Measurements from ENCODE around the gene AGTRAP. TPM values are rescaled to one million over a fixed set of nuclear protein-coding genes. Genes with fewer than 3 reads are reported as not detected.

Gene AGTRAP
- total RNA-seq, 3 donors from 2014 or later: 61.9 to 74.7 (median 66.4) TPM

GRCh38 chr1:11788549-11789053 is 52.7 kb downstream of the AGTRAP start:
- no peak overlapping the region for H3K4me3 ChIP-seq
- H3K27me3 ChIP-seq: no peaks in the 10 kb centered on the region
- H3K27ac ChIP-seq: peak overlapping the region; percentile 88 to 97
- intact Hi-C loops (cut with DNase I; ENCODE audit: low total_unique reads): no loop called here
- no peak for DNase-seq (ENCODE audit: low spot score in 2 of 2)
- H3K9me3 ChIP-seq: no peaks in the 10 kb centered on the region
- H3K4me1 ChIP-seq: peaks cover 0 to 18% of the 10 kb centered on the region in 2 donors
- no peaks in the 10 kb centered on the region for H3K36me3 ChIP-seq
- TF ChIP-seq POLR2AphosphoS5 (IDR thresholded peaks at IDR 0.05) (no peak), POLR2A (IDR thresholded peaks at IDR 0.05) (no peak), CTCF (IDR thresholded peaks at IDR 0.05) (no peak)

GRCh38 chr1:11789126-11790067 is 53.5 kb downstream of the AGTRAP start:
- peak overlapping the region; percentile 88 to 97 for H3K27ac ChIP-seq
- no peaks in the 10 kb centered on the region for H3K9me3 ChIP-seq
- peaks cover 0 to 18% of the 10 kb centered on the region in 2 donors for H3K4me1 ChIP-seq
- no peak for TF ChIP-seq CTCF (IDR thresholded peaks at IDR 0.05)
- no peak for TF ChIP-seq POLR2AphosphoS5 (IDR thresholded peaks at IDR 0.05)
- TF ChIP-seq POLR2A (IDR thresholded peaks at IDR 0.05): no peak
- H3K4me3 ChIP-seq: peak overlapping the region in 1 of 3 donors; percentile 12
- no peaks in the 10 kb centered on the region for H3K27me3 ChIP-seq
- H3K36me3 ChIP-seq: peaks cover 5% of the 10 kb centered on the region
- DNase-seq (ENCODE audit: low spot score in 2 of 2): no peak
- intact Hi-C loops (cut with DNase I; ENCODE audit: low total_unique reads): no loop called here

- Histone ChIP-seq H3K36me3 (peaks cover 5% of the 10 kb centered on the region), H3K9me3 (no peaks in the 10 kb centered on the region), H3K27me3 (no peaks in the 10 kb centered on the region), H3K4me3 (peak overlapping the region in 1 of 3 donors; percentile 12), H3K4me1 (peaks cover 0 to 10% of the 10 kb centered on the region in 2 donors), H3K27ac (peak overlapping the region; percentile 88 to 97)
- intact Hi-C loops (cut with DNase I; ENCODE audit: low total_unique reads): no loop called here
- DNase-seq (ENCODE audit: low spot score in 2 of 2): no peak
- TF ChIP-seq POLR2A (IDR thresholded peaks at IDR 0.05) (no peak), POLR2AphosphoS5 (IDR thresholded peaks at IDR 0.05) (no peak), CTCF (IDR thresholded peaks at IDR 0.05) (no peak)
Observed at GRCh38 chr1:11790101-11790879, 54.4 kb downstream of the AGTRAP start.

GRCh38 chr1:11790880-11791715 is 55.2 kb downstream of the AGTRAP start:
- peak overlapping the region; percentile 88 to 97 for H3K27ac ChIP-seq
- peaks cover 5% of the 10 kb centered on the region for H3K36me3 ChIP-seq
- H3K4me3 ChIP-seq: peak overlapping the region in 1 of 3 donors; percentile 46
- no peak for TF ChIP-seq POLR2A (IDR thresholded peaks at IDR 0.05)
- no peak for TF ChIP-seq CTCF (IDR thresholded peaks at IDR 0.05)
- TF ChIP-seq POLR2AphosphoS5 (IDR thresholded peaks at IDR 0.05): peak; percentile 82 to 99 (median 98)
- H3K4me1 ChIP-seq: peaks cover 0 to 8% of the 10 kb centered on the region in 2 donors
- no peaks in the 10 kb centered on the region for H3K27me3 ChIP-seq
- H3K9me3 ChIP-seq: no peaks in the 10 kb centered on the region
- DNase-seq (ENCODE audit: low spot score in 2 of 2): peak; percentile 77 to 85
- intact Hi-C loops (cut with DNase I; ENCODE audit: low total_unique reads): no loop called here

All from breast epithelium (tissue), 4 donors.